Caco-2 (cell line): ENCODE measurements around the gene PAGE2. TPM values are rescaled to one million over a fixed set of nuclear protein-coding genes. Genes with fewer than 3 reads are reported as not detected.

Experiments used
- BruUV-seq: library from RNA; stranded (reverse); fragments of 400-500 nt; replicated peaks from 2 replicates; lab custom pipeline; 2021; lab: Mats Ljungman, UMichigan
- CTCF ChIA-PET: fragments of 300-600 bp; sonication (Branson Sonifier 250); formaldehyde crosslinking; loops from one replicate; lab custom pipeline; 2022; ENCODE audit warnings: antibody characterized with exemption; lab: Charles Lee
- POLR2A ChIA-PET: fragments of 300-600 bp; sonication (Branson Sonifier 250); formaldehyde crosslinking; loops from one replicate; lab custom pipeline; 2022; ENCODE audit warnings: antibody characterized with exemption; lab: Charles Lee
- DNase-seq, 2 experiments: peaks; one replicate each; pipeline versions ENCODE4 v3.0.0 to v3.0.0-alpha.2; 2020 to 2022
- H3K27me3 ChIP-seq: replicated peaks from 2 replicates; pipeline ENCODE4 v1.6.0; 2011; ENCODE audit warnings: low read length; ENCODE audit not compliant: control insufficient read depth, insufficient read depth
- H3K36me3 ChIP-seq: 2 replicates; pipeline ENCODE4 v1.5.1; 2011; ENCODE audit warnings: low read length; ENCODE audit not compliant: control insufficient read depth, insufficient read depth
- H3K4me1 ChIP-seq: fragments of 250-450 bp; sonication (Bioruptor Pico); 2 replicates; pipeline ENCODE4 v1.5.1; 2020; ENCODE audit warnings: mild to moderate bottlenecking
- H3K4me3 ChIP-seq: 2 replicates; pipeline ENCODE4 v1.5.1; 2011; ENCODE audit warnings: low read depth, mild to moderate bottlenecking, control low read depth, low read length
- H3K9me3 ChIP-seq: fragments of 250-450 bp; sonication (Bioruptor Pico); 2 replicates; pipeline ENCODE4 v1.5.1; 2020; ENCODE audit warnings: mild to moderate bottlenecking, moderate library complexity
- H3K27ac Mint-ChIP-seq: one replicate; pipeline ENCODE4 v1.8.0; 2022; ENCODE audit warnings: mixed read lengths; ENCODE audit not compliant: unreplicated experiment
- H3K27me3 Mint-ChIP-seq: one replicate; pipeline ENCODE4 v1.8.0; 2022; ENCODE audit warnings: mixed read lengths; ENCODE audit not compliant: insufficient read depth, unreplicated experiment
- H3K36me3 Mint-ChIP-seq: one replicate; pipeline ENCODE4 v1.8.0; 2022; ENCODE audit warnings: mild to moderate bottlenecking, mixed read lengths; ENCODE audit not compliant: insufficient read depth, unreplicated experiment
- H3K4me1 Mint-ChIP-seq: one replicate; pipeline ENCODE4 v1.8.0; 2022; ENCODE audit warnings: low read depth, mixed read lengths; ENCODE audit not compliant: unreplicated experiment
- H3K4me3 Mint-ChIP-seq: one replicate; pipeline ENCODE4 v1.8.0; 2022; ENCODE audit warnings: mild to moderate bottlenecking, moderate library complexity, mixed read lengths; ENCODE audit not compliant: unreplicated experiment
- H3K9me3 Mint-ChIP-seq: one replicate; pipeline ENCODE4 v1.8.0; 2022; ENCODE audit warnings: mixed read lengths; ENCODE audit not compliant: unreplicated experiment
- CTCF ChIP-seq, 2 experiments: fragments of 200-600 bp in 1 of 2; IDR thresholded peaks; 1 replicate in 1 of 2; 2 replicates in 1 of 2; pipeline versions ENCODE4 v1.5.1 to v1.8.0; 2011 to 2022; ENCODE audit warnings: antibody characterized with exemption in 1 of 2, control low read depth in 1 of 2, inconsistent platforms in 1 of 2, low read depth in 1 of 2, low read length in 1 of 2, mild to moderate bottlenecking in 1 of 2, moderate library complexity in 1 of 2; ENCODE audit not compliant: insufficient read depth in 1 of 2, severe bottlenecking in 1 of 2, unreplicated experiment in 1 of 2
- intact Hi-C: fragments of 100-400 bp; cut with micrococcal nuclease; formaldehyde crosslinking; loops from one replicate; pipeline ENCODE4 v1.10.0; 2022; ENCODE audit not compliant: unreplicated experiment
- total RNA-seq: library from RNA; stranded (reverse); gene quantifications from 2 replicates; pipeline ENCODE4 v1.2.3, GENCODE V29; 2022

PAGE2 gene
- total RNA-seq, 1 experiment from 2014 or later: not detected

GRCh38 chrX:55120761-55121358, 32.0 kb downstream of the PAGE2 start:
- no TSS peak for BruUV-seq
- H3K4me3 ChIP-seq: no peak overlapping the region
- H3K36me3 Mint-ChIP-seq: no peaks in the 10 kb centered on the region
- H3K36me3 ChIP-seq: no peaks in the 10 kb centered on the region
- no peak overlapping the region for H3K27ac Mint-ChIP-seq
- DNase-seq: no peak
- H3K4me1 ChIP-seq: peaks cover 26% of the 10 kb centered on the region
- ChIA-PET POLR2A (interaction anchor here (0.6 kb wide), 1 partner anchor 1435 kb away, joined by 6 read pairs; the partner anchor contains the start of gene HUWE1), CTCF (no interaction called here)
- intact Hi-C loops: no loop called here
- H3K9me3 Mint-ChIP-seq: no peaks in the 10 kb centered on the region
- TF ChIP-seq CTCF (IDR thresholded peaks at IDR 0.05; ENCODE audit: insufficient read depth in 1 of 2, low read depth in 1 of 2, low read length in 1 of 2, severe bottlenecking in 1 of 2, unreplicated experiment in 1 of 2): no peak
- peaks cover 13% of the 10 kb centered on the region for H3K4me1 Mint-ChIP-seq
- no peak overlapping the region for H3K4me3 Mint-ChIP-seq
- no peaks in the 10 kb centered on the region for H3K27me3 ChIP-seq
- H3K27me3 Mint-ChIP-seq: no peaks in the 10 kb centered on the region
- no peaks in the 10 kb centered on the region for H3K9me3 ChIP-seq

DNA sequence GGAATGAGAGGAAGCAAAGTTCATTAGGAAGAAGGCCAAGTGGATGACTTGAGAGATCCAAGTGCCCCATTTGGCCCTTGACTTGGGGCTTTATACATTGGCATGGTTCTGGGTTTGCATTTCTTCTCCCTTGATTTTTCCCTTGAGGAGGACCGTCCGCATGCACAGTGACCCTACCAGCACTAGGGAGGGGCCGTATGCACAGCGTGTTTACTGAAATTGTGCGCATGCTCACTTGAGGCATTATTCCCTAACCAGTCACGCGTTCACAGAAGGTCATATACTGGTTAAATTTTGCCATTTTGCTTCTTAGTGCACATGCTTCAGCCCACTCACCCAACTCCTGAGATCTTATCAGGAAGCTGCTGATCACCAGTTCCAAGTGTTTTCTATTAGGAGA, 35.1 kb downstream of the PAGE2 start:
- BruUV-seq: no TSS peak
- POLR2A ChIA-PET: no interaction called here
- no peak for TF ChIP-seq CTCF (IDR thresholded peaks at IDR 0.05; ENCODE audit: insufficient read depth in 1 of 2, low read depth in 1 of 2, low read length in 1 of 2, severe bottlenecking in 1 of 2, unreplicated experiment in 1 of 2)
- no peaks in the 10 kb centered on the region for H3K36me3 Mint-ChIP-seq
- peaks cover 13% of the 10 kb centered on the region for H3K4me1 Mint-ChIP-seq
- no peak overlapping the region for H3K27ac Mint-ChIP-seq
- DNase-seq: no peak
- Histone ChIP-seq H3K4me3 (no peak overlapping the region), H3K36me3 (no peaks in the 10 kb centered on the region), H3K4me1 (peaks cover 12% of the 10 kb centered on the region; the same call in 1 of the 2 replicates), H3K27me3 (no peaks in the 10 kb centered on the region), H3K9me3 (no peaks in the 10 kb centered on the region)
- no peak overlapping the region for H3K4me3 Mint-ChIP-seq
- H3K27me3 Mint-ChIP-seq: no peaks in the 10 kb centered on the region
- intact Hi-C loops: no loop called here
- no peaks in the 10 kb centered on the region for H3K9me3 Mint-ChIP-seq
- CTCF ChIA-PET: no interaction called here

GRCh38 chrX:55127692-55128091, 38.9 kb downstream of the PAGE2 start:
- no peak overlapping the region for H3K4me3 ChIP-seq
- no TSS peak for BruUV-seq
- Mint-ChIP-seq H3K4me1 (peaks cover 5% of the 10 kb centered on the region), H3K27ac (no peak overlapping the region), H3K36me3 (no peaks in the 10 kb centered on the region), H3K4me3 (no peak overlapping the region), H3K27me3 (no peaks in the 10 kb centered on the region), H3K9me3 (no peaks in the 10 kb centered on the region)
- H3K4me1 ChIP-seq: no peaks in the 10 kb centered on the region
- ChIA-PET POLR2A (no interaction called here), CTCF (no interaction called here)
- TF ChIP-seq CTCF (IDR thresholded peaks at IDR 0.05; ENCODE audit: insufficient read depth in 1 of 2, low read depth in 1 of 2, low read length in 1 of 2, severe bottlenecking in 1 of 2, unreplicated experiment in 1 of 2): no peak
- intact Hi-C loops: no loop called here
- DNase-seq: no peak
- H3K9me3 ChIP-seq: no peaks in the 10 kb centered on the region
- no peaks in the 10 kb centered on the region for H3K27me3 ChIP-seq
- H3K36me3 ChIP-seq: no peaks in the 10 kb centered on the region
